Keratinocyte (primary cell): ENCODE measurements around the gene SPG11. TPM values are rescaled to one million over a fixed set of nuclear protein-coding genes. Genes with fewer than 3 reads are reported as not detected.

Experiments used
- DNase-seq: peaks from one replicate; pipeline ENCODE4 v3.0.0-alpha.2; 2011; ENCODE audit warnings: low read depth, missing footprints, low spot score
- FAIRE-seq: peaks from 2 replicates; lab custom pipeline; 2011; peaks lifted over from hg19 to GRCh38; lab: Jason Lieb, UNC
- H2AFZ ChIP-seq: 2 replicates; pipeline ENCODE4 v1.6.0; 2012; ENCODE audit warnings: low read length, control low read depth, inconsistent platforms; ENCODE audit not compliant: control insufficient read depth
- H3K27ac ChIP-seq: 2 replicates; pipeline ENCODE4 v1.5.1; 2011; ENCODE audit warnings: low read length; ENCODE audit not compliant: control insufficient read depth, insufficient read depth
- H3K27me3 ChIP-seq: 3 replicates; pipeline ENCODE4 v1.6.0; 2011; ENCODE audit warnings: low read length; ENCODE audit not compliant: control insufficient read depth, insufficient read depth; ENCODE audit errors: extremely low read depth
- H3K36me3 ChIP-seq, 2 experiments: 2 replicates in 1 of 2; 3 replicates in 1 of 2; pipeline ENCODE4 v1.5.1; 2011; ENCODE audit warnings: low read length in 2 of 2, mild to moderate bottlenecking in 1 of 2; ENCODE audit not compliant: control insufficient read depth in 2 of 2, insufficient read depth in 2 of 2; ENCODE audit errors: extremely low read depth in 1 of 2
- H3K4me1 ChIP-seq: 3 replicates; pipeline ENCODE4 v1.5.1; 2011; ENCODE audit warnings: low read length; ENCODE audit not compliant: control insufficient read depth, insufficient read depth; ENCODE audit errors: extremely low read depth
- H3K4me2 ChIP-seq: 3 replicates; pipeline ENCODE4 v1.6.0; 2011; ENCODE audit warnings: low read depth, low read length; ENCODE audit not compliant: control insufficient read depth, insufficient read depth; ENCODE audit errors: extremely low read depth
- H3K4me3 ChIP-seq, 3 experiments: fragments of 200-600 bp in 1 of 3; sonication (generic) in 1 of 3; 2 replicates in 2 of 3; 3 replicates in 1 of 3; pipeline ENCODE4 v1.5.1; 2011 to 2016; ENCODE audit warnings: low read length in 3 of 3, mild to moderate bottlenecking in 3 of 3, control low read depth in 2 of 3, inconsistent platforms in 1 of 3, low read depth in 1 of 3, mixed read lengths in 1 of 3, mixed run types in 1 of 3, moderate library complexity in 1 of 3; ENCODE audit not compliant: control insufficient read depth in 2 of 3, insufficient read depth in 2 of 3; ENCODE audit errors: extremely low read depth in 1 of 3
- H3K79me2 ChIP-seq: 2 replicates; pipeline ENCODE4 v1.6.0; 2012; ENCODE audit warnings: low read length; ENCODE audit not compliant: control insufficient read depth, insufficient read depth
- H3K9ac ChIP-seq: 3 replicates; pipeline ENCODE4 v1.6.0; 2011; ENCODE audit warnings: low read length; ENCODE audit not compliant: control insufficient read depth, insufficient read depth; ENCODE audit errors: extremely low read depth
- H3K9me1 ChIP-seq: 3 replicates; pipeline ENCODE4 v1.6.0; 2011; ENCODE audit warnings: low read length; ENCODE audit not compliant: control insufficient read depth, insufficient read depth; ENCODE audit errors: extremely low read depth
- H3K9me3 ChIP-seq: 2 replicates; pipeline ENCODE4 v1.5.1; 2012; ENCODE audit warnings: low read depth, low read length; ENCODE audit not compliant: control insufficient read depth
- H4K20me1 ChIP-seq: 3 replicates; pipeline ENCODE4 v1.6.0; 2011; ENCODE audit warnings: low read length; ENCODE audit not compliant: control insufficient read depth, insufficient read depth; ENCODE audit errors: extremely low read depth
- CTCF ChIP-seq, 3 experiments: IDR thresholded peaks in 1 of 3; conservative IDR thresholded peaks in 1 of 3; optimal IDR thresholded peaks in 1 of 3; 2 replicates in 2 of 3; 3 replicates in 1 of 3; pipeline versions ENCODE3 to v1.5.1; 2011; ENCODE audit warnings: low read length in 3 of 3, mild to moderate bottlenecking in 3 of 3, moderate library complexity in 2 of 3, control low read depth in 1 of 3, inconsistent platforms in 1 of 3; ENCODE audit not compliant: insufficient read depth in 2 of 3; ENCODE audit errors: extremely low read depth in 1 of 3
- EZH2 ChIP-seq: IDR thresholded peaks from one replicate; pipeline ENCODE4 v1.6.1; 2012; ENCODE audit warnings: inconsistent platforms, mild to moderate bottlenecking, low read length, moderate library complexity
- dilution Hi-C: fragments of 300-500 bp; cut with MboI; formaldehyde crosslinking; loops from one replicate; pipeline ENCODE4 v1.7.0; 2020; ENCODE audit warnings: low sequenced_read_pairs; ENCODE audit not compliant: extremely low pct_ligation_motif_present
- polyA plus RNA-seq, 5 experiments: library from polyadenylated mRNA; depleted of rRNA in 3 of 5; stranded (reverse) in 3 of 5; stranded (forward) in 1 of 5; unstranded in 1 of 5; fragments of >200 nt; gene quantifications; 1 replicate in 1 of 5; 2 replicates in 3 of 5; 3 replicates in 1 of 5; pipeline versions ENCODE4 v1.2.1 to v1.2.3, GENCODE V29; 2011 to 2012; ENCODE audit warnings: missing spikeins in 2 of 5, low read depth in 1 of 5, low replicate concordance in 1 of 5

Gene SPG11
- polyA plus RNA-seq, 1 donor (not counting 4 experiments of a cell fraction or from before 2014, with no cell fraction given), result 41.5 TPM

- H3K27me3 ChIP-seq, result no peaks in the 10 kb centered on the region
- dilution Hi-C loops, result no loop called here
- peaks cover 3% of the 10 kb centered on the region for H3K4me1 ChIP-seq
- H3K9me3 ChIP-seq, result no peaks in the 10 kb centered on the region
- H3K9me1 ChIP-seq, result no peaks in the 10 kb centered on the region
- H3K4me3 ChIP-seq, result no peak overlapping the region
- FAIRE-seq (no peak), DNase-seq (no peak)
- no peak overlapping the region for H3K27ac ChIP-seq
- no peak overlapping the region for H2AFZ ChIP-seq
- H3K36me3 ChIP-seq, result peaks cover 5 to 21% of the 10 kb centered on the region in 2 experiments
- no peak overlapping the region for H3K4me2 ChIP-seq
- no peak for TF ChIP-seq EZH2
- no peak overlapping the region for H3K9ac ChIP-seq
- H4K20me1 ChIP-seq, result no peaks in the 10 kb centered on the region
- peaks cover 7% of the 10 kb centered on the region for H3K79me2 ChIP-seq
Measured at GRCh38 chr15:44656913-44657312, 6.5 kb downstream of the SPG11 start.

- dilution Hi-C loops, result no loop called here
- no peaks in the 10 kb centered on the region for H3K4me1 ChIP-seq
- H3K27me3 ChIP-seq, result no peaks in the 10 kb centered on the region
- FAIRE-seq, result no peak
- no peak for DNase-seq
- H2AFZ ChIP-seq, result no peak overlapping the region
- H3K4me2 ChIP-seq, result no peak overlapping the region
- H3K9me3 ChIP-seq, result no peaks in the 10 kb centered on the region
- no peak overlapping the region for H3K27ac ChIP-seq
- peaks cover 2% of the 10 kb centered on the region for H3K79me2 ChIP-seq
- TF ChIP-seq CTCF (optimal IDR thresholded peaks at IDR 0.05 in 1 of 3, IDR thresholded peaks at IDR 0.05 in 1 of 3, conservative IDR thresholded peaks at IDR 0.05 in 1 of 3; ENCODE audit: extremely low read depth in 1 of 3, insufficient read depth in 2 of 3, low read length in 3 of 3) (no peak), EZH2 (no peak)
- no peaks in the 10 kb centered on the region for H4K20me1 ChIP-seq
- H3K9me1 ChIP-seq, result no peaks in the 10 kb centered on the region
- no peak overlapping the region for H3K4me3 ChIP-seq
- H3K36me3 ChIP-seq, result peaks cover 7 to 27% of the 10 kb centered on the region in 2 experiments
- H3K9ac ChIP-seq, result no peak overlapping the region
Measured at GRCh38 chr15:44656298-44656697, 7.2 kb downstream of the SPG11 start.

- H3K36me3 ChIP-seq, result peaks cover 7 to 30% of the 10 kb centered on the region in 2 experiments
- H3K9me3 ChIP-seq, result no peaks in the 10 kb centered on the region
- no peak overlapping the region for H3K4me3 ChIP-seq
- H4K20me1 ChIP-seq, result no peaks in the 10 kb centered on the region
- no peaks in the 10 kb centered on the region for H3K4me1 ChIP-seq
- DNase-seq (no peak), FAIRE-seq (no peak)
- H3K27me3 ChIP-seq, result no peaks in the 10 kb centered on the region
- H2AFZ ChIP-seq, result no peak overlapping the region
- H3K79me2 ChIP-seq, result no peaks in the 10 kb centered on the region
- dilution Hi-C loops, result no loop called here
- TF ChIP-seq CTCF (optimal IDR thresholded peaks at IDR 0.05 in 1 of 3, IDR thresholded peaks at IDR 0.05 in 1 of 3, conservative IDR thresholded peaks at IDR 0.05 in 1 of 3; ENCODE audit: extremely low read depth in 1 of 3, insufficient read depth in 2 of 3, low read length in 3 of 3) (no peak), EZH2 (no peak)
- no peaks in the 10 kb centered on the region for H3K9me1 ChIP-seq
- no peak overlapping the region for H3K4me2 ChIP-seq
- no peak overlapping the region for H3K9ac ChIP-seq
- H3K27ac ChIP-seq, result no peak overlapping the region
Measured at GRCh38 chr15:44654858-44655257, 8.6 kb downstream of the SPG11 start.
